ENCODE data around the gene POLR3E.

DNA sequence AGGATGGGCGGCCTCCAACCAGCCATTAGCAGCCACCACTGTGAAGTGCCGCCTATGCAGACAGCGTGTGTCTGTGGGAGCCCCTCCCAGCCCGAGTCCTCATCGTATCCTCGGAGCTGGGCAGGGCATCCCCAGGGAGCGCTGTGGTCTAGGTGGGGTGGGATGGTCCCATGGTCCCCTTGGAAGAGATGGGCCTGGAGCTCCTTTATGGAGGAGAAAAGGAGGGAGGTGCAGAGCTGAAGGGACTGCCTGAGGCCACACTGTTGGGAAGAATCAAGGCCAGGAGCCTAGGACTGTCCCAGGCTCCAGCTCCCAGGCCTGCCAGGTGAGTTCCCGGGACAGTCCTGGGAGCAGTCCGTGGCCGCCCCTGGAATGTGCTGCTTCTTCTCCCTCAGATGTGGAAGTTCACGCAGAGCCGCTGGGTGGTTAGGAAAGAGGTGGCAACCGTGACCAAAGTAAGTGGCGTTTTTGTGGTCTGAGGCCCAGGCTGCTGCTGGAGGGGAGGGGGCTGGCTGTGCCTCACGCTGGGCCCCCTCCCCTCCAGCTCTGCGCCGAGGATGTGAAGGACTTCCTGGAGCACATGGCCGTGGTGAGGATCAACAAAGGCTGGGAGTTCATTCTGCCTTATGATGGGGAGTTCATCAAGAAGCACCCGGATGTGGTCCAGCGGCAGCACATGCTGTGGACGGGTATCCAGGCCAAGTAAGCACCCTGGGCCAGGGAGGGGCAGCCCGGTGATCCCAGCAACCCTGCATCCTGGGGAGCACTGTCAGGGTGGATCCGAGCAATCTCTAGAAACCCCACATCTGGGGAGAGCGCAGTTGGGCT lies 27.0 kb downstream of the POLR3E start:
- TF ChIP-seq EZH2 (IDR thresholded peaks at IDR 0.05; ENCODE audit: borderline replicate concordance, low read depth, low read length, poor library complexity, severe bottlenecking) (no peak), CTCF (conservative IDR thresholded peaks at IDR 0.05; ENCODE audit: low read depth, low read length) (no peak)

Measured in A673 (cell line).